Fibroblast of skin of right quadriceps (primary cell): ENCODE measurements around the gene CPNE4.

Experiments used
- DNase-seq: peaks from one replicate; pipeline ENCODE4 v3.0.0-alpha.2; 2013

CPNE4 gene

GRCh38 chr3:131868203-131868602 is 166.6 kb downstream of the CPNE4 start:
- no peak for DNase-seq

- no peak for DNase-seq
Observed at GRCh38 chr3:131856171-131856570, 178.6 kb downstream of the CPNE4 start.

- no peak for DNase-seq
Observed at GRCh38 chr3:131850223-131850622, 184.6 kb downstream of the CPNE4 start.

- no peak for DNase-seq
Observed at GRCh38 chr3:131849616-131850015, 185.2 kb downstream of the CPNE4 start.

- DNase-seq: no peak
Observed at GRCh38 chr3:131847966-131848510, 186.8 kb downstream of the CPNE4 start.

- no peak for DNase-seq
Observed at GRCh38 chr3:131846296-131846924, 188.4 kb downstream of the CPNE4 start.

- no peak for DNase-seq
Observed at GRCh38 chr3:131843174-131843573, 191.6 kb downstream of the CPNE4 start.

GRCh38 chr3:131840156-131840797 is 194.5 kb downstream of the CPNE4 start:
- DNase-seq: peak; percentile 46

- no peak for DNase-seq
Observed at GRCh38 chr3:131835906-131836305, 198.9 kb downstream of the CPNE4 start.

- no peak for DNase-seq
Observed at GRCh38 chr3:131831608-131832007, 203.2 kb downstream of the CPNE4 start.

GRCh38 chr3:131821191-131821762 is 213.5 kb downstream of the CPNE4 start:
- DNase-seq: no peak

GRCh38 chr3:131819381-131820055 is 215.3 kb downstream of the CPNE4 start:
- no peak for DNase-seq

- no peak for DNase-seq
Observed at GRCh38 chr3:131812433-131812832, 222.4 kb downstream of the CPNE4 start.

- no peak for DNase-seq
Observed at GRCh38 chr3:131811481-131811880, 223.3 kb downstream of the CPNE4 start.

GRCh38 chr3:131807822-131808221 is 227.0 kb downstream of the CPNE4 start:
- DNase-seq: no peak

GRCh38 chr3:131806736-131807135 is 228.1 kb downstream of the CPNE4 start:
- no peak for DNase-seq

GRCh38 chr3:131804565-131805133 is 230.2 kb downstream of the CPNE4 start:
- peak; percentile 4 for DNase-seq

GRCh38 chr3:131803113-131803512 is 231.7 kb downstream of the CPNE4 start:
- no peak for DNase-seq

- no peak for DNase-seq
Observed at GRCh38 chr3:131802029-131802428, 232.8 kb downstream of the CPNE4 start.

- DNase-seq: no peak
Observed at GRCh38 chr3:131801566-131801965, 233.2 kb downstream of the CPNE4 start.

- DNase-seq: no peak
Observed at GRCh38 chr3:131797776-131798175, 237.0 kb downstream of the CPNE4 start.

- no peak for DNase-seq
Observed at GRCh38 chr3:131796558-131797198, 238.1 kb downstream of the CPNE4 start.

- DNase-seq: no peak
Observed at GRCh38 chr3:131796111-131796510, 238.7 kb downstream of the CPNE4 start.
